GM12892 (cell line): ENCODE data around the gene RNASE12.
"Not testable (repeated sequence)": the region's sequence is repeated elsewhere in the genome, so short reads cannot be mapped to it uniquely, and the experiment has no call there.

Experiments
- DNase-seq: peaks from one replicate; pipeline ENCODE4 v3.0.0; 2011; ENCODE audit not compliant: insufficient read length
- FAIRE-seq: peaks from 2 replicates; lab custom pipeline; 2011; peaks lifted over from hg19 to GRCh38; lab: Jason Lieb, UNC
- POLR2A ChIP-seq: IDR thresholded peaks from 2 replicates; pipeline ENCODE4 v1.6.1; 2011; ENCODE audit warnings: low read depth, low read length, control low read depth
- POLR2AphosphoS5 ChIP-seq: IDR thresholded peaks from 2 replicates; pipeline ENCODE4 v1.6.1; 2011; ENCODE audit warnings: low read depth, low read length, control low read depth
- TAF1 ChIP-seq: IDR thresholded peaks from 2 replicates; pipeline ENCODE4 v1.6.1; 2011; ENCODE audit warnings: low read depth, mild to moderate bottlenecking, control low read depth, low read length, borderline replicate concordance

The RNASE12 gene

GRCh38 chr14:20624495-20625070, 33.4 kb upstream of the RNASE12 start:
- peak; percentile 85 for FAIRE-seq
- no peak for DNase-seq
- TF ChIP-seq POLR2AphosphoS5 (no peak), POLR2A (no peak), TAF1 (no peak)

GRCh38 chr14:20623798-20624197, 32.6 kb upstream of the RNASE12 start:
- FAIRE-seq (no peak), DNase-seq (no peak)
- TF ChIP-seq POLR2A (no peak), TAF1 (no peak), POLR2AphosphoS5 (no peak)

- DNase-seq (no peak), FAIRE-seq (no peak)
- TF ChIP-seq TAF1: no peak
- no peak for TF ChIP-seq POLR2A
- no peak for TF ChIP-seq POLR2AphosphoS5
These were observed 31.7 kb upstream of the RNASE12 start for GRCh38 chr14:20622816-20623291.

GRCh38 chr14:20620798-20621478, 29.8 kb upstream of the RNASE12 start:
- TF ChIP-seq TAF1 (no peak), POLR2A (no peak), POLR2AphosphoS5 (no peak)
- DNase-seq (no peak), FAIRE-seq (no peak)

GRCh38 chr14:20619688-20620087, 28.5 kb upstream of the RNASE12 start:
- DNase-seq, FAIRE-seq: not testable (repeated sequence)

- DNase-seq (no peak), FAIRE-seq (no peak)
- TF ChIP-seq POLR2A (no peak), POLR2AphosphoS5 (no peak), TAF1 (no peak)
These were observed 27.1 kb upstream of the RNASE12 start for GRCh38 chr14:20618271-20618749.

GRCh38 chr14:20617138-20618003, 26.2 kb upstream of the RNASE12 start:
- no peak for TF ChIP-seq POLR2A
- TF ChIP-seq POLR2AphosphoS5: no peak
- no peak for TF ChIP-seq TAF1
- DNase-seq: no peak
- FAIRE-seq: peak; percentile 36

- TF ChIP-seq POLR2AphosphoS5: no peak
- TF ChIP-seq TAF1: no peak
- no peak for TF ChIP-seq POLR2A
- FAIRE-seq (no peak), DNase-seq (no peak)
These were observed 24.8 kb upstream of the RNASE12 start for GRCh38 chr14:20615996-20616395.

- no peak for TF ChIP-seq TAF1
- TF ChIP-seq POLR2A: no peak
- TF ChIP-seq POLR2AphosphoS5: no peak
- FAIRE-seq: no peak
- no peak for DNase-seq
These were observed 23.1 kb upstream of the RNASE12 start for GRCh38 chr14:20614038-20614840.

- TF ChIP-seq POLR2A (no peak), POLR2AphosphoS5 (no peak), TAF1 (no peak)
- peak; percentile 92 for FAIRE-seq
- no peak for DNase-seq
These were observed 22.2 kb upstream of the RNASE12 start for GRCh38 chr14:20613094-20614037.
